Measurements from ENCODE around the gene CFAP97D1.

DNA sequence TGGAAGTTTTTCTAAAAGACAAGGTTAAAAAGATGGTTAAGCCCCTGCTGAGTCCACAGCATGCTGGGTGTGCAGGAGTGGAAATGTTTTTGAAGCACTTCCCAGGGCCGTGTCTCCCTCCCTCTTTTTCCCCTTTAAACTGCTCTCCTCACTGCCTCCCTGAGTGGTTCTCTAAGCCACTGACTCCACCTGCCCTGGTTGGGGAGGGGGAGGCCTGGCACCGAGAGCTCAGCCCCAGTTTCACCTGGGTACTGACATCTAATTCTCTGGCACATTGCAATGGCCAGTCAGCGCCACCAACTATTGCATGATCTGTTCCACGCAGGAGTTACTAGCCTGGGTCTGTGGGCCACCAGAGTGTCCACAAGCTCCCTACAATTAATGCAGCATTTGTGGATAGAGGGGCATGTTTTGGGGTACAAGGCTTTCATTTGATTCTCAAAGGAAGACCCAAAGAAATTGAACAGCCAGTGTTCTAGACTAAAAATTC, 30.0 kb downstream of the CFAP97D1 start:
- TF ChIP-seq, protein P1, sequence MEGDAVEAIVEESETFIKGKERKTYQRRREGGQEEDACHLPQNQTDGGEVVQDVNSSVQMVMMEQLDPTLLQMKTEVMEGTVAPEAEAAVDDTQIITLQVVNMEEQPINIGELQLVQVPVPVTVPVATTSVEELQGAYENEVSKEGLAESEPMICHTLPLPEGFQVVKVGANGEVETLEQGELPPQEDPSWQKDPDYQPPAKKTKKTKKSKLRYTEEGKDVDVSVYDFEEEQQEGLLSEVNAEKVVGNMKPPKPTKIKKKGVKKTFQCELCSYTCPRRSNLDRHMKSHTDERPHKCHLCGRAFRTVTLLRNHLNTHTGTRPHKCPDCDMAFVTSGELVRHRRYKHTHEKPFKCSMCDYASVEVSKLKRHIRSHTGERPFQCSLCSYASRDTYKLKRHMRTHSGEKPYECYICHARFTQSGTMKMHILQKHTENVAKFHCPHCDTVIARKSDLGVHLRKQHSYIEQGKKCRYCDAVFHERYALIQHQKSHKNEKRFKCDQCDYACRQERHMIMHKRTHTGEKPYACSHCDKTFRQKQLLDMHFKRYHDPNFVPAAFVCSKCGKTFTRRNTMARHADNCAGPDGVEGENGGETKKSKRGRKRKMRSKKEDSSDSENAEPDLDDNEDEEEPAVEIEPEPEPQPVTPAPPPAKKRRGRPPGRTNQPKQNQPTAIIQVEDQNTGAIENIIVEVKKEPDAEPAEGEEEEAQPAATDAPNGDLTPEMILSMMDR (conservative IDR thresholded peaks at IDR 0.05; ENCODE audit: low read length), result no peak
- TF ChIP-seq EZH2phosphoT487 (IDR thresholded peaks at IDR 0.05; ENCODE audit: borderline replicate concordance), result no peak

All from Loucy (cell line).